HCT116 (cell line): ENCODE results near the gene MMP10.

Experiments
- POLR2A ChIP-seq: IDR thresholded peaks from 2 replicates; pipeline ENCODE4 v1.7.0; 2011; ENCODE audit warnings: borderline replicate concordance; ENCODE audit not compliant: insufficient read depth, insufficient read length; ENCODE audit errors: extremely low read depth
- RAD21 ChIP-seq: IDR thresholded peaks from 2 replicates; pipeline ENCODE4 v1.6.1; 2012; ENCODE audit warnings: low read depth, mild to moderate bottlenecking
- SP1 ChIP-seq: IDR thresholded peaks from 2 replicates; pipeline ENCODE4 v1.6.1; 2012; ENCODE audit warnings: low read depth
- TF ChIP-seq, protein P1 (sequence below), 3 experiments: fragments of 200-600 bp in 1 of 3; sonication (generic) in 1 of 3; IDR thresholded peaks in 2 of 3; conservative IDR thresholded peaks in 1 of 3; 2 replicates each; pipeline ENCODE4 v1.5.1; 2012 to 2017; ENCODE audit warnings: low read depth in 2 of 3, low read length in 2 of 3, antibody characterized with exemption in 1 of 3, borderline replicate concordance in 1 of 3, control low read depth in 1 of 3, mild to moderate bottlenecking in 1 of 3, mixed read lengths in 1 of 3, mixed run types in 1 of 3, moderate library complexity in 1 of 3; ENCODE audit not compliant: insufficient read depth in 1 of 3

DNA sequence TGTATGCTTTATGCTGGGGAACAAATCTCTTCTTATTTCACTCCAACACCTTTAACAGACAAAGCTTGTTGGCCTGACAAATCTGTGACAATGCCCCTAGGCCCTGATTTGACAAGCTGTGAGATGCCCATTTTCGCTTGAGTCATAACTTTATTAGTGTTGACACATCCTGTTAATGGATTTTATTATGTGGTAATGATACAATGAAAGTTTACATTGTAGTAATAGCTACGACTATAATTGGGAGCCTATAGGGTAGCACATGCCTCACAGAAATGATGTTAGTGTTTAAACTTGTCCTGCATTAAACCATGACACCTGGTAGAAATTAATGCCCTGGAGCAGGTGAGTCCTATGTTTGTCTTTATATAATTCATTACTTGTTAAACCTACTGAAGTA lies 3.3 kb upstream of the MMP10 start:
- TF ChIP-seq RAD21 (no peak), SP1 (no peak), POLR2A (no peak)
- TF ChIP-seq, protein P1, sequence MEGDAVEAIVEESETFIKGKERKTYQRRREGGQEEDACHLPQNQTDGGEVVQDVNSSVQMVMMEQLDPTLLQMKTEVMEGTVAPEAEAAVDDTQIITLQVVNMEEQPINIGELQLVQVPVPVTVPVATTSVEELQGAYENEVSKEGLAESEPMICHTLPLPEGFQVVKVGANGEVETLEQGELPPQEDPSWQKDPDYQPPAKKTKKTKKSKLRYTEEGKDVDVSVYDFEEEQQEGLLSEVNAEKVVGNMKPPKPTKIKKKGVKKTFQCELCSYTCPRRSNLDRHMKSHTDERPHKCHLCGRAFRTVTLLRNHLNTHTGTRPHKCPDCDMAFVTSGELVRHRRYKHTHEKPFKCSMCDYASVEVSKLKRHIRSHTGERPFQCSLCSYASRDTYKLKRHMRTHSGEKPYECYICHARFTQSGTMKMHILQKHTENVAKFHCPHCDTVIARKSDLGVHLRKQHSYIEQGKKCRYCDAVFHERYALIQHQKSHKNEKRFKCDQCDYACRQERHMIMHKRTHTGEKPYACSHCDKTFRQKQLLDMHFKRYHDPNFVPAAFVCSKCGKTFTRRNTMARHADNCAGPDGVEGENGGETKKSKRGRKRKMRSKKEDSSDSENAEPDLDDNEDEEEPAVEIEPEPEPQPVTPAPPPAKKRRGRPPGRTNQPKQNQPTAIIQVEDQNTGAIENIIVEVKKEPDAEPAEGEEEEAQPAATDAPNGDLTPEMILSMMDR (IDR thresholded peaks at IDR 0.05 in 2 of 3, conservative IDR thresholded peaks at IDR 0.05 in 1 of 3; ENCODE audit: borderline replicate concordance in 1 of 3, insufficient read depth in 1 of 3, low read depth in 2 of 3, low read length in 2 of 3): no peak
